GM12873 (cell line): ENCODE measurements around the gene CHN2.

Experiments
- TF ChIP-seq, protein P1 (sequence below): IDR thresholded peaks from 2 replicates; pipeline ENCODE4 v1.5.1; 2012; ENCODE audit warnings: low read depth, mild to moderate bottlenecking, moderate library complexity, low read length, control low read depth; ENCODE audit not compliant: insufficient read depth; ENCODE audit errors: missing control alignments

Gene CHN2

GRCh38 chr7:29445736-29446135, 251.2 kb downstream of the CHN2 start:
- TF ChIP-seq, protein P1, sequence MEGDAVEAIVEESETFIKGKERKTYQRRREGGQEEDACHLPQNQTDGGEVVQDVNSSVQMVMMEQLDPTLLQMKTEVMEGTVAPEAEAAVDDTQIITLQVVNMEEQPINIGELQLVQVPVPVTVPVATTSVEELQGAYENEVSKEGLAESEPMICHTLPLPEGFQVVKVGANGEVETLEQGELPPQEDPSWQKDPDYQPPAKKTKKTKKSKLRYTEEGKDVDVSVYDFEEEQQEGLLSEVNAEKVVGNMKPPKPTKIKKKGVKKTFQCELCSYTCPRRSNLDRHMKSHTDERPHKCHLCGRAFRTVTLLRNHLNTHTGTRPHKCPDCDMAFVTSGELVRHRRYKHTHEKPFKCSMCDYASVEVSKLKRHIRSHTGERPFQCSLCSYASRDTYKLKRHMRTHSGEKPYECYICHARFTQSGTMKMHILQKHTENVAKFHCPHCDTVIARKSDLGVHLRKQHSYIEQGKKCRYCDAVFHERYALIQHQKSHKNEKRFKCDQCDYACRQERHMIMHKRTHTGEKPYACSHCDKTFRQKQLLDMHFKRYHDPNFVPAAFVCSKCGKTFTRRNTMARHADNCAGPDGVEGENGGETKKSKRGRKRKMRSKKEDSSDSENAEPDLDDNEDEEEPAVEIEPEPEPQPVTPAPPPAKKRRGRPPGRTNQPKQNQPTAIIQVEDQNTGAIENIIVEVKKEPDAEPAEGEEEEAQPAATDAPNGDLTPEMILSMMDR, result no peak

DNA sequence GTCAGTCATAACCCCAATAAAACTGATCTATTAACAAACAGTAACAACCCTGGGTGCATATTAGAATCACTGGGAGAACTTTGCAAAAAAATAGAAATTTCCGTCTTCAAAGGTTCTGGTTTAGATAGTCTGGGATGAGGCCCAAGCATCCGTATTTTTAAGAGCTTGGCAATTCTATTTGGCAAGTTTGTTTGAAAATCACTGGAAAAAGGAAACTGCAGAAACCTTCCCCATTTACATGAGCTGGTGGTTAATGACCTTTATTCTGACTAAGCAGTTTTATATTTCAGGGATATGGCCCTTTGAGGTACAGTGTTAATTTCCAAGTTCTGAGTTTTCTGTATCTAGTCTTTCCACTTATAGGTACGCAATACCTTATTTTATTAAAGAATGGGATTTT, 253.3 kb downstream of the CHN2 start:
- TF ChIP-seq, protein P1, result no peak

DNA sequence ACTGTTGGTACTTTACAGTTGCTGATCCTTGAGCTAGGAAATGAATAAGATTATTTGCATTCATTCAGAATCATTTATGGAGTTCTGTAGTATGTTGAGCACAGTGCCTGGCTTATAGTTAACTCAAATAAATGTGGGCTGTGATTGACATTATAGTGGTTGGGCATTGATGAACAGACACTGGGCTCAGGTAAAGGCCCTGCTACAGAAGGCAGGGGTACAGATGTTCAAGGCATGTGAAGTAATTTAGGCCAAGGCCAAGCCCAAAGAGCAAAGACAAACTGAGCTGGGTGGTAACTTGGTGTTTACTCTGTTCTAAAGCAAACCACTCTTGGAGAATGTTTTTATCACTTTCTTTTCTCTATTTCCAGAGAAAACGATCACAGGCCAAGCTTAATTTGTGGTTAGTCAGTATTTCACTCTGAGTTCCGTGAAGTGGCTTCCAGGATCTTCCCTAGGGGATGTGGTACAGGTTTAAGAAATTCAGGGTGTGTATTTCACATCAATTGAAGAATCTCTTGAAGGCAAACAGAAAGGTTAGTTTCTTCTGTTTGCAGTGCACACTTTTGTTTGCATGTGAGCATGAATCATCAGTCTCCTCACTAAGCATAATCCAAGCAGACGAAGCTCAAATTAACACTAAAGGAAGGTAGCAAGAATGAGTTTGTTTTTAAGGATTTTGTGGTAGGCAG, 255.1 kb downstream of the CHN2 start:
- TF ChIP-seq, protein P1, result no peak

- TF ChIP-seq, protein P1, result no peak
Measured at GRCh38 chr7:29453021-29453420, 258.4 kb downstream of the CHN2 start.

DNA sequence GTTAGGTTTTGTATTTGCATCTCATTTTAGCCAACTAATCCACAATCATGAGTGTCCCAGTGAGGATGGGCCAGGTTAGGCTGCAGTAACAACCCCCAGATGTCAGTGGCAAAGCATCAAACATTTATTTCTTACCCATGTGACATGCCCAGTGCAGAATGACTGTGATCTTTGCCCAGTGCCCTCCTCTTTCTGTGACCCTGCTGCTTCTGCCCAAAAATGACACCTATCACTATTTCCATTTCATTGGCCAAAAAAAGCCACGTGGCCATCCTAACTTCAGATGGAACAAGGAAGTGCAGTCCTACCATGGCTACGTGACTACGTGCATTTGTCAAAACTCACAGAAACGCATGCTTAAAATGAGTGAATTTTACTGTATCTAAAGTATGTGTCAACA, 259.9 kb downstream of the CHN2 start:
- TF ChIP-seq, protein P1, result no peak

- TF ChIP-seq, protein P1, result no peak
Measured at GRCh38 chr7:29454899-29455451, 260.4 kb downstream of the CHN2 start.

- TF ChIP-seq, protein P1, result no peak
Measured at GRCh38 chr7:29457141-29457561, 262.6 kb downstream of the CHN2 start.
